H1 (cell line): ENCODE measurements around the gene TMEM156. TPM values are rescaled to one million over a fixed set of nuclear protein-coding genes. Genes with fewer than 3 reads are reported as not detected.

Experiments used
- CHD7 ChIP-seq: fragments of 300-600 bp; sonication (generic); IDR thresholded peaks from 2 replicates; pipeline ENCODE4 v1.7.1; 2012; ENCODE audit warnings: low read length, moderate library complexity, mild to moderate bottlenecking, inconsistent platforms; ENCODE audit not compliant: insufficient replicate concordance
- EGR1 ChIP-seq: IDR thresholded peaks from 2 replicates; pipeline ENCODE4 v1.6.1; 2011; ENCODE audit warnings: low read depth, low read length, borderline replicate concordance
- FOSL1 ChIP-seq: IDR thresholded peaks from 2 replicates; pipeline ENCODE4 v1.6.1; 2011; ENCODE audit warnings: mild to moderate bottlenecking, low read depth, low read length, moderate library complexity; ENCODE audit not compliant: insufficient read depth
- MAX ChIP-seq: IDR thresholded peaks from 2 replicates; pipeline ENCODE4 v1.6.1; 2012; ENCODE audit warnings: inconsistent platforms
- polyA plus RNA-seq, 7 experiments: library from polyadenylated mRNA; depleted of rRNA in 3 of 7; stranded (reverse) in 5 of 7; unstranded in 2 of 7; fragments of >200 nt in 5 of 7; fragments of 200-250 nt in 2 of 7; gene quantifications; 1 replicate in 5 of 7; 2 replicates in 1 of 7; 4 replicates in 1 of 7; pipeline versions ENCODE4 v1.2.1 to v1.2.3, GENCODE V29; 2011 to 2013; ENCODE audit warnings: missing spikeins in 2 of 7, mixed read lengths in 2 of 7
- total RNA-seq: library from RNA; stranded (reverse); fragmentation: NEBNext Ultra II Directional; extraction: Animal tissue kit (Norgen Biotek cat#: 25700); gene quantifications from 2 replicates; pipeline ENCODE4 v1.2.1, GENCODE V29; 2021

The TMEM156 gene
- total and polyA plus RNA-seq, 2 of the 8 experiments (the other 6 are each of a cell fraction or from before 2014, with no cell fraction given), result not detected

- TF ChIP-seq FOSL1 (no peak), MAX (no peak), EGR1 (no peak), CHD7 (no peak)
Observed at GRCh38 chr4:38964942-38965775, 67.0 kb downstream of the TMEM156 start (continued).
